DND-41 (cell line): ENCODE data around the gene RCBTB1.
"Not testable (repeated sequence)": the region's sequence is repeated elsewhere in the genome, so short reads cannot be mapped to it uniquely, and the experiment has no call there.

Experiments
- EZH2 ChIP-seq: IDR thresholded peaks from 3 replicates; pipeline ENCODE4 v1.6.1; 2012; ENCODE audit warnings: borderline replicate concordance, low read depth, mild to moderate bottlenecking, moderate library complexity, low read length, inconsistent platforms; ENCODE audit not compliant: severe bottlenecking
- TF ChIP-seq, protein P1 (sequence below): IDR thresholded peaks from 2 replicates; pipeline ENCODE4 v1.5.1; 2012; ENCODE audit warnings: borderline replicate concordance, low read length, moderate library complexity, mild to moderate bottlenecking; ENCODE audit not compliant: poor library complexity, severe bottlenecking; ENCODE audit errors: extremely low read depth

DNA sequence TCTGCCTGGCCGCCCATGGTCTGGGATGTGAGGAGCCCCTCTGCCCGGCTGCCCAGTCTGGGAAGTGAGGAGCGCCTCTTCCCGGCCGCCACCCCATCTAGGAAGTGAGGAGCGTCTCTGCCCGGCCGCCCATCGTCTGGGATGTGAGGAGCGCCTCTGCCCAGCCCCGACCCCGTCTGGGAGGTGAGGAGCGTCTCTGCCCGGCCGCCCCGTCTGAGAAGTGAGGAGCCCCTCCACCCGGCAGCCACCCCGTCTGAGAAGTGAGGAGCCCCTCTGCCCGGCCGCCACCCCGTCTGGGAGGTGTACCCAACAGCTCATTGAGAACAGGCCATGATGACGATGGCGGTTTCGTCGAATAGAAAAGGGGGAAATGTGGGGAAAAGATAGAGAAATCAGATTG, 19.9 kb downstream of the RCBTB1 start:
- TF ChIP-seq, protein P1, sequence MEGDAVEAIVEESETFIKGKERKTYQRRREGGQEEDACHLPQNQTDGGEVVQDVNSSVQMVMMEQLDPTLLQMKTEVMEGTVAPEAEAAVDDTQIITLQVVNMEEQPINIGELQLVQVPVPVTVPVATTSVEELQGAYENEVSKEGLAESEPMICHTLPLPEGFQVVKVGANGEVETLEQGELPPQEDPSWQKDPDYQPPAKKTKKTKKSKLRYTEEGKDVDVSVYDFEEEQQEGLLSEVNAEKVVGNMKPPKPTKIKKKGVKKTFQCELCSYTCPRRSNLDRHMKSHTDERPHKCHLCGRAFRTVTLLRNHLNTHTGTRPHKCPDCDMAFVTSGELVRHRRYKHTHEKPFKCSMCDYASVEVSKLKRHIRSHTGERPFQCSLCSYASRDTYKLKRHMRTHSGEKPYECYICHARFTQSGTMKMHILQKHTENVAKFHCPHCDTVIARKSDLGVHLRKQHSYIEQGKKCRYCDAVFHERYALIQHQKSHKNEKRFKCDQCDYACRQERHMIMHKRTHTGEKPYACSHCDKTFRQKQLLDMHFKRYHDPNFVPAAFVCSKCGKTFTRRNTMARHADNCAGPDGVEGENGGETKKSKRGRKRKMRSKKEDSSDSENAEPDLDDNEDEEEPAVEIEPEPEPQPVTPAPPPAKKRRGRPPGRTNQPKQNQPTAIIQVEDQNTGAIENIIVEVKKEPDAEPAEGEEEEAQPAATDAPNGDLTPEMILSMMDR: not testable (repeated sequence)
- TF ChIP-seq EZH2: not testable (repeated sequence)
